Stimulated activated CD4-positive, alpha-beta T cell treated with anti-CD3 and anti-CD28 coated beads, Interleukin-4, amount 100 ng/mL, for 24 hours (primary cell): ENCODE measurements around the gene TP63.

Source experiments
- DNase-seq: peaks from one replicate; pipeline ENCODE4 v3.0.0-alpha.2; 2020

Gene TP63

DNA sequence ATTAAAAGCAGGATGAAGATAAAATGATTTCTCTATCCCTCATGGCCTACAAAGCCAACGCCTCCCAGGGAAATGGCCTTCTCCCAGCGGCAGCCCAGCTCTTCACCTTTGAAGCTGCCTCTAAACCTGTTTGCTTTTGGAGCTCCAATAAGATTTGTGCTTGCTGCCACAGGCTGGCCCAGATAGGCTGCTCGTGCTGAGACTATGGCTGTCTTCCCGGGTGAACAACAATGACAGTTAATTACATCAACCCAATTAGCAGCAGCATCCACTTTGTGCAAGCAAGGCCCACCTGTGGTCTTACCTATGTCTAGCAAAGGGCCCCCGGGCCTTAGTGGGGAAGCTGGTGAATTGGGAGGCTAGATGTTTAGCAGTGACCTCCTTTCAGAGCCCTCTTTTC, 309.9 kb downstream of the TP63 start:
- no peak for DNase-seq

DNA sequence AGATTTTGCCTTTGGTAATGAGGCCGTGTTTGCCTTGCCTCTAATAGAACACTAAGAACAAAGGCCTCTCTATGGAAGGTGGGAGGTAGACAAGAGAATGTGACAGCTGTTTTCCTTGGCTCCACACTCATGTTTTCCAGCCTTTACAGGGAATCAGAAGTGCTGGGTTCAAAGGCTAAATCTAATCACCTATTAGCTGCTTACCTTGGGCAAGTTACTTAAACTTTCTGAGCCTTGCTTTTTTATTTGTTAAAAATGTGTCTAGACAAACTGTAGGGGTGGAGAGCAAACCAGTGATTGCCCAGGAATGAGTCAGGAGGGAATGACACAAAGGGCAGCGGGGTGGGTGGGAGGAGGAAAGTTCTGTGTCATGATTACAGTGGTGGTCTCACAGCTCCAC, 310.5 kb downstream of the TP63 start:
- DNase-seq = peak; percentile 41

DNA sequence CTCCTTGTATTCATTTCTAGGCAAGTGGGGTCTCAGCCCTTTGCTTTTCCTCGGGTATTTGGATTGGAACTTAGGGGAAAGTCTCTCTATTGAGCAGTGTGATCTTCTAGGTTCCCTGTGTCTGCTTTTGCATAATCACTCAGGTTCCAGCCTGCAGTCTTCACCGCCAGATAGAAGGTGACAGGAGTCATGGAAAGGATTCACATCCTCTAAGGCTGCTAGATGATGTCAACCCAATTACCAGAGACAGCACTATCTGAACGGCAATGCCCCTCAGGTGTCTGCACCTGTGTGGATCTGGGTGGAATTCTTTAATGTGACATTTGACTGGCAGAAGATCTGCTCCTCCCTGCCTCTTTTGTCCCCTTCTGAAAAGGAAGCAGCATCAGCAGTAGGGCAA, 311.8 kb downstream of the TP63 start:
- DNase-seq = no peak

DNA sequence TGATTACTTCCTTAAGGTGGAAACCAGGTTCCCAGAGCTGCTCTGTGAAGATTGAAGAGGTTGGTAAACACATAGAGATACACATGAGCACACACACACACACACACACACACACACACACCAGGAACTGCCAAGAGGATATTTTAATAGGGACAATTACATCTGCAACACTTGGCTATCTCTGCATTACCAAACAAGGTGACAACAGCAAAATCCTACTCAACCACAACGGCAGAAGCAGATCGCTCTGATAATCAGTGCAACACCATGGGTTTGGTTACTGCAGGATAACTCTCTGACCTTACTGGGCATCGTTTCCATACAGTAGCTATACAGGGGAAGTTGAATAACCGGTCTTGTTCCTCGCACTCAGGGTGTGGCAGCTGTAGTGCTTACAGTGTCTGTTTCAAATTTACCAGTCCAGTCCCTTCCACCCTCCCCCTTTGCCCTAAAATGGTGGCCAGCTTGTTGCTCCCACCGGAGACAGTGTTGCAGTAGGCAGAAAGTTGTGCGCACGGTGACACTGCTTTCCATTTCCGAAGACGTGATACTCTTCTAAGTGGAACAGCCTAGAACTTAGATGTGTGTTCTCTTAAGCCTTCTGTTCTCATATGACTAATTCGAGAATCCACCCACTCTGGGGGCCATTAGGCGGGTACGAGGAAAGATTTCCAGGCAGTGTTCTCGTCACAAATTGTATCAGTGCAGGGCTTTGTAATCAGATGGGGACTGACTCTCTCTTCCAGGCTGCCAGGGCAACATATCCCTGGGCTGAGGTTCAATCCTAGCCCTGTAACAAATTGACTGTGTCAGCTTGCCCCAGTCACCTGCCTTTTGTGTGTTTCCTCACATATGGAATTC, 313.3 kb downstream of the TP63 start:
- no peak for DNase-seq

DNA sequence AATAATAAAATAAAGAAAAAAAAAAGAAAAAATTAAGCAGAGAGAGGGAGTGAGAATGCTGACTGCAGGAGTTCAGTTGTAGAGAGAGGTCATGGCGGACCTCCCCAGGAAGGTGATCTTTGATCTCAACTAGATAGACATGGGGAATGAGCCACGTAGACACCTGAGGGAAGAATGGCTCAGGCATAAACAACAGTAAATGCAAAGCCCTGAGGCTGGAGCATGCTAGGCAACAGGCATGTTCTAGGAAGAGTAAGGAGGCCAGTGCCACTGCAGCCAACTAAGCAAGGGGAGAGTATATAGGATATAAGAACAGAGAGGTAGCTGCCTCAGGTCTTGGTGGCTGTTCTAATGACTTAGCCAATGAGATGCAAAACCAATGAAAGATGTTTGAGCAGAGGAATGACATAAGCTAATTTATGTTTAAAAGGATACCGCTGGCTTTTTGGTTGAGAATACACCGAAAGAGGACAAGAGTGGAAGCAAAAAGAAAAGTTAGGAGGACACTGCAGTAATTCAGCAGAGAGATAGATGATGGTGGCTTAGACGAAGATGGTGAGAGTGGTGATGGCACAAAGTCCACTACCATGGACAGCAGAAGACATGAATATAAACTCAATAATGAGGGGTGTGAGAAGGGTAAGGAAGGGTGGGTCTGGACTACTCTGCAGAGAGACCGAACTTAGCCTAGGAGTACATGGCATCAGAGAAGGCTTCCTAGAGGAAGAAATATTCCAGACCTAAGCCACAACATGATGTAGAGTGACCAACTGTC, 314.9 kb downstream of the TP63 start:
- DNase-seq = no peak
